H1 (cell line): ENCODE data around the gene IDH2. TPM values are rescaled to one million over a fixed set of nuclear protein-coding genes. Genes with fewer than 3 reads are reported as not detected.

Source experiments
- BRCA1 ChIP-seq: IDR thresholded peaks from 2 replicates; pipeline ENCODE4 v1.6.1; 2012; ENCODE audit warnings: low read depth, low read length, improper control_type of control experiment
- EP300 ChIP-seq, 2 experiments: IDR thresholded peaks; 1 replicate in 1 of 2; 2 replicates in 1 of 2; pipeline ENCODE4 v1.6.1; 2011 to 2012; ENCODE audit warnings: low read depth in 2 of 2, low read length in 2 of 2, mild to moderate bottlenecking in 2 of 2, borderline replicate concordance in 1 of 2, inconsistent platforms in 1 of 2, moderate library complexity in 1 of 2
- KDM1A ChIP-seq: fragments of 200-600, 300-600 bp; sonication (generic); IDR thresholded peaks from 2 replicates; pipeline ENCODE4 v1.7.1; 2016; ENCODE audit warnings: mild to moderate bottlenecking, low read length, borderline replicate concordance
- KDM4A ChIP-seq: IDR thresholded peaks from one replicate; pipeline ENCODE4 v1.7.1; 2012; ENCODE audit warnings: low read depth, mild to moderate bottlenecking, moderate library complexity, low read length, inconsistent platforms; ENCODE audit not compliant: severe bottlenecking
- PHF8 ChIP-seq: fragments of 200-600 bp; sonication (generic); conservative IDR thresholded peaks from 2 replicates; pipeline ENCODE4 v1.7.1; 2012; ENCODE audit warnings: low read depth, mild to moderate bottlenecking, inconsistent platforms, low read length, moderate library complexity
- TAF1 ChIP-seq: IDR thresholded peaks from 2 replicates; pipeline ENCODE4 v1.6.1; 2011; ENCODE audit warnings: mild to moderate bottlenecking, low read depth, low read length
- TAF7 ChIP-seq: optimal IDR thresholded peaks from 2 replicates; pipeline ENCODE3; 2011; ENCODE audit warnings: low read depth, mild to moderate bottlenecking, inconsistent platforms, low read length, moderate library complexity, borderline replicate concordance
- YY1 ChIP-seq: IDR thresholded peaks from 2 replicates; pipeline ENCODE4 v1.6.1; 2011; ENCODE audit warnings: low read depth, mild to moderate bottlenecking, low read length
- polyA plus RNA-seq, 7 experiments: library from polyadenylated mRNA; depleted of rRNA in 3 of 7; stranded (reverse) in 5 of 7; unstranded in 2 of 7; fragments of >200 nt in 5 of 7; fragments of 200-250 nt in 2 of 7; gene quantifications; 1 replicate in 5 of 7; 2 replicates in 1 of 7; 4 replicates in 1 of 7; pipeline versions ENCODE4 v1.2.1 to v1.2.3, GENCODE V29; 2011 to 2013; ENCODE audit warnings: missing spikeins in 2 of 7, mixed read lengths in 2 of 7
- total RNA-seq: library from RNA; stranded (reverse); fragmentation: NEBNext Ultra II Directional; extraction: Animal tissue kit (Norgen Biotek cat#: 25700); gene quantifications from 2 replicates; pipeline ENCODE4 v1.2.1, GENCODE V29; 2021
- TF ChIP-seq, protein P1 (sequence below): IDR thresholded peaks from 2 replicates; pipeline ENCODE4 v1.6.1; 2011; ENCODE audit warnings: low read depth, mild to moderate bottlenecking, low read length; ENCODE audit not compliant: insufficient read depth

The IDH2 gene
- total and polyA plus RNA-seq, 2 of the 8 experiments (the other 6 are each of a cell fraction or from before 2014, with no cell fraction given): 64.2 to 84.6 TPM

DNA sequence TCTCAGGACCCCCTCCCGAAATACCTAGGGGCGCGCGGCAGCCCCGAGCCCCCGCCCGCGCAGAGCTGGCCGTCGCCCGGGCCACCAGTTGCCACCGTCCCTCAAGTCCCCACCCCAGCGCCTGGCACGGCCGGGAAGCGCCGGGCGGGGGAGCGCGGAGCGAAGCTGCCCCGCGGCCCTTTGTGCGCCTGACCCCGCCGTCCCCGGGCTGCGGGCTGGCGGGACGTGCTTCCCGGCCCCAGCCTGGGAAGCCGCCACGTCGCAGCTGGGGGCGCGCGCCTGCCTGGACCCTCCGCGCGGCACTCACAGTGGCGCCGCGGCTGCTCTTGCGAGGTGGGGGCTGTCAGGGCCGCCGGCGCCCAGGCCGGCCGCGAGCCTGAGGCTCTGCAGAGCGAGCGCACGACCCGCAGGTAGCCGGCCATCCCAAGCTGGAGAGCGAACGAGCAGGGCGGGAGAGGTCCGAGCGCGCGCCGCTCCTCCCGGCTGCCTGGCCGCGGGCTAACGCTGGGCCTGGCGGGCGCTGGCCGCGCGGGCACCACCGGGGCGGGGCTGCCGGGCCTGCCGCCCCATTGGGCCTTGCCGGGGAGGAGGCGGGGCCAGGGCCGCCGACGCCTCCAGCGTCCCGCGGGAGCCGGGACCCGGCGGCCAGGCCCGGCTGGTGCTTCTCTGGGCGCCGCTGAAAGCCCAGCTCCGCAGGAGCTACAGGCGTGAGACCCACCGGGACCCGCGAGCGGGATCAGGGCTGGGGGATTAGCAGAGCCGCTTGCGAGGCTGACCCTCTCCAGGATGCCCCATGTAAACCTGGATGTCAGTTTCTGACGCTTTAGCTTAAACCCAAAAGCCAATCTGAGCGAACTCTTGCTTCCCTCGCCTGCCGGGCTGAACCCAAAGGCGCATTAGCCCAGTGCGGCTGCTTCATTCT lies at the start of gene IDH2 (continued):
- TF ChIP-seq EP300 (IDR thresholded peaks at IDR 0.05; ENCODE audit: borderline replicate concordance in 1 of 2, low read depth in 2 of 2, low read length in 2 of 2) (peak in 1 of 2 experiments; percentile 35; a peak in 1 of 3 replicates), PHF8 (peak; percentile 81), BRCA1 (no peak), KDM4A (peak; percentile 82), TAF1 (peak; percentile 83), KDM1A (no peak), TAF7 (peak; percentile 88), YY1 (no peak)
- TF ChIP-seq, protein P1, sequence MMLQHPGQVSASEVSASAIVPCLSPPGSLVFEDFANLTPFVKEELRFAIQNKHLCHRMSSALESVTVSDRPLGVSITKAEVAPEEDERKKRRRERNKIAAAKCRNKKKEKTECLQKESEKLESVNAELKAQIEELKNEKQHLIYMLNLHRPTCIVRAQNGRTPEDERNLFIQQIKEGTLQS: no peak
